Measurements from ENCODE around the gene SFTPB. TPM values are rescaled to one million over a fixed set of nuclear protein-coding genes. Genes with fewer than 3 reads are reported as not detected.

SFTPB gene
- polyA plus RNA-seq, 1 donor from 2014 or later = not detected

DNA sequence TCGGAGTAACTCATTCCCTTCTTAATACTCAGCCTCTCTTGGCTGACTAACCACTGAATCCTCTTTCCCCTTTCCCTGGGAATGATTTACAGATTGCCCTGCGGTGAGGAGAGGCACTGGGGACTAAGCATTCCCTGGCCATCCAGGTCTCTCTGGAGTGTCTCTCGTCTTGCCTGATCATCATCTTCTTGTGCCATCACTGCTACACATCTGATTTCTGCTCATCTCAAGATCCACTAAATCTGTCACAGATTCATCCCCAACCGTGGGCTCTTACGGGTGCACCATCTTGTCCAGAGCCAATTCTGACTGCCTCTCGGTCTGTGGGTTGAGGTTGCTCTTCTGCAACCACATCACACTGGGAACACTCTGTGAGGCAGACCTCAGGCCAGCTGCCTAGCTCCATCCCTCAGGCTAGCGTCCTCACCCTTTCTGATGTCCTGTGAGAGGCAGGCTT is 12.0 kb downstream of the SFTPB start:
- no peak overlapping the region for H3K4me2 ChIP-seq (ENCODE audit: low read length)
- no peaks in the 10 kb centered on the region for H4K20me1 ChIP-seq (ENCODE audit: insufficient read depth)
- no peaks in the 10 kb centered on the region for H3K36me3 ChIP-seq (ENCODE audit: insufficient read depth, low read length)
- H3K9me3 ChIP-seq (ENCODE audit: low read length) = no peaks in the 10 kb centered on the region
- H3K27me3 ChIP-seq (ENCODE audit: insufficient read depth, low read depth, low read length) = no peaks in the 10 kb centered on the region
- H3K79me2 ChIP-seq (replicated peaks; ENCODE audit: insufficient read depth, low read length) = no peaks in the 10 kb centered on the region
- H3K27ac ChIP-seq (ENCODE audit: low read length) = no peak overlapping the region
- TF ChIP-seq REST (IDR thresholded peaks at IDR 0.05; ENCODE audit: borderline replicate concordance) (no peak), EZH2 (IDR thresholded peaks at IDR 0.05; ENCODE audit: borderline replicate concordance, insufficient read depth, low read length, poor library complexity, severe bottlenecking) (no peak), SMC3 (conservative IDR thresholded peaks at IDR 0.05; ENCODE audit: poor library complexity) (no peak), RAD21 (conservative IDR thresholded peaks at IDR 0.05) (no peak), TAF1 (IDR thresholded peaks at IDR 0.05; ENCODE audit: low read depth) (no peak), POLR2AphosphoS5 (IDR thresholded peaks at IDR 0.05) (no peak), EP300 (conservative IDR thresholded peaks at IDR 0.05; ENCODE audit: poor library complexity, severe bottlenecking) (no peak), MXI1 (conservative IDR thresholded peaks at IDR 0.05; ENCODE audit: poor library complexity, severe bottlenecking) (no peak)
- TF ChIP-seq, protein P1, sequence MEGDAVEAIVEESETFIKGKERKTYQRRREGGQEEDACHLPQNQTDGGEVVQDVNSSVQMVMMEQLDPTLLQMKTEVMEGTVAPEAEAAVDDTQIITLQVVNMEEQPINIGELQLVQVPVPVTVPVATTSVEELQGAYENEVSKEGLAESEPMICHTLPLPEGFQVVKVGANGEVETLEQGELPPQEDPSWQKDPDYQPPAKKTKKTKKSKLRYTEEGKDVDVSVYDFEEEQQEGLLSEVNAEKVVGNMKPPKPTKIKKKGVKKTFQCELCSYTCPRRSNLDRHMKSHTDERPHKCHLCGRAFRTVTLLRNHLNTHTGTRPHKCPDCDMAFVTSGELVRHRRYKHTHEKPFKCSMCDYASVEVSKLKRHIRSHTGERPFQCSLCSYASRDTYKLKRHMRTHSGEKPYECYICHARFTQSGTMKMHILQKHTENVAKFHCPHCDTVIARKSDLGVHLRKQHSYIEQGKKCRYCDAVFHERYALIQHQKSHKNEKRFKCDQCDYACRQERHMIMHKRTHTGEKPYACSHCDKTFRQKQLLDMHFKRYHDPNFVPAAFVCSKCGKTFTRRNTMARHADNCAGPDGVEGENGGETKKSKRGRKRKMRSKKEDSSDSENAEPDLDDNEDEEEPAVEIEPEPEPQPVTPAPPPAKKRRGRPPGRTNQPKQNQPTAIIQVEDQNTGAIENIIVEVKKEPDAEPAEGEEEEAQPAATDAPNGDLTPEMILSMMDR (IDR thresholded peaks at IDR 0.05; ENCODE audit: poor library complexity, severe bottlenecking) = no peak
- no peaks in the 10 kb centered on the region for H3F3A ChIP-seq (ENCODE audit: insufficient read depth, low read length, poor library complexity, severe bottlenecking)
- no peak overlapping the region for H2AFZ ChIP-seq (ENCODE audit: low read depth, low read length)
- no peaks in the 10 kb centered on the region for H3K9me2 ChIP-seq (ENCODE audit: insufficient read depth, low read length)
- no peak overlapping the region for H3K4me3 ChIP-seq (ENCODE audit: low read length)
- no peak overlapping the region for H3K9ac ChIP-seq (ENCODE audit: low read length)

DNA sequence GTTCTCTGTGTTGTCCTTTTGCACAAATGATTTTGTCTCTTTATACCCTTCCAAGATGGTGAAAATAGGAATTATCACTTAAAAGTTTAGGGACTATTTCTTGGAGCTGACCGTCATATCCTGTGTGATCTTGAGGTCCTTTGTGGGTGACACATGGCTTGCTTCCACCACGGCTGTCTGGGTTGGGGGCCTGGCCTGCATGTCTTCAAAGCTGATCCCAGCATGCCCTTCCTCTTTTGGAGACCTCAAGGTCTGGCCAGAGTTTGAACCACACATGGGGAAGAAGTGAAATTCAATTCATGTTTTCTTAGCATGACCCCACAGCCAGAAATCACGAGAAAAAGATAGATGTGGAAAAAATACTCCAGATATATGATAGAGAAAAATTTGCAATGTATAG is 14.0 kb downstream of the SFTPB start:
- Histone ChIP-seq H4K20me1 (ENCODE audit: insufficient read depth) (no peaks in the 10 kb centered on the region), H3K36me3 (ENCODE audit: insufficient read depth, low read length) (peaks cover under 1% of the 10 kb centered on the region), H3K4me2 (ENCODE audit: low read length) (no peak overlapping the region), H3K79me2 (replicated peaks; ENCODE audit: insufficient read depth, low read length) (no peaks in the 10 kb centered on the region), H3F3A (ENCODE audit: insufficient read depth, low read length, poor library complexity, severe bottlenecking) (no peaks in the 10 kb centered on the region), H3K9ac (ENCODE audit: low read length) (no peak overlapping the region), H3K9me2 (ENCODE audit: insufficient read depth, low read length) (no peaks in the 10 kb centered on the region), H3K27me3 (ENCODE audit: insufficient read depth, low read depth, low read length) (no peaks in the 10 kb centered on the region), H2AFZ (ENCODE audit: low read depth, low read length) (no peak overlapping the region), H3K4me3 (ENCODE audit: low read length) (no peak overlapping the region), H3K9me3 (ENCODE audit: low read length) (no peaks in the 10 kb centered on the region), H3K27ac (ENCODE audit: low read length) (no peak overlapping the region)
- TF ChIP-seq EP300 (conservative IDR thresholded peaks at IDR 0.05; ENCODE audit: poor library complexity, severe bottlenecking) (no peak), MXI1 (conservative IDR thresholded peaks at IDR 0.05; ENCODE audit: poor library complexity, severe bottlenecking) (no peak)
- TF ChIP-seq, protein P1 (IDR thresholded peaks at IDR 0.05; ENCODE audit: poor library complexity, severe bottlenecking) = no peak
